Small intestine (tissue), 7 donors: ENCODE measurements around the gene IFNGR1. TPM values are rescaled to one million over a fixed set of nuclear protein-coding genes. Genes with fewer than 3 reads are reported as not detected.
"Not testable (repeated sequence)": the region's sequence is repeated elsewhere in the genome, so short reads cannot be mapped to it uniquely, and the experiment has no call there.

Source experiments
- DNase-seq, 2 donors: peaks; one replicate each; pipeline versions ENCODE4 v3.0.0 to v3.0.0-alpha.2; 2013
- FAIRE-seq: peaks from 2 replicates; lab custom pipeline; 2012; peaks lifted over from hg19 to GRCh38; lab: Jason Lieb, UNC
- H3K27ac ChIP-seq, 3 donors: one replicate each; pipeline ENCODE4 v1.5.1; 2013; ENCODE audit warnings: low read length in 2 of 3, mild to moderate bottlenecking in 2 of 3, control low read depth in 1 of 3, inconsistent platforms in 1 of 3, low read depth in 1 of 3, moderate library complexity in 1 of 3
- H3K27me3 ChIP-seq, 3 donors: one replicate each; pipeline ENCODE4 v1.6.1; 2013; ENCODE audit warnings: low read length in 3 of 3, inconsistent platforms in 1 of 3; ENCODE audit not compliant: control insufficient read depth in 3 of 3, insufficient read depth in 3 of 3
- H3K36me3 ChIP-seq, 3 donors: one replicate each; pipeline ENCODE4 v1.6.1; 2013; ENCODE audit warnings: low read length in 3 of 3, inconsistent platforms in 1 of 3, low read depth in 1 of 3, mild to moderate bottlenecking in 1 of 3, moderate library complexity in 1 of 3; ENCODE audit not compliant: control insufficient read depth in 3 of 3, insufficient read depth in 2 of 3
- H3K4me1 ChIP-seq, 3 donors: one replicate each; pipeline ENCODE4 v1.6.1; 2013; ENCODE audit warnings: low read length in 2 of 3, inconsistent platforms in 1 of 3, low read depth in 1 of 3, mild to moderate bottlenecking in 1 of 3, moderate library complexity in 1 of 3; ENCODE audit not compliant: control insufficient read depth in 3 of 3, insufficient read depth in 2 of 3
- H3K4me3 ChIP-seq, 3 donors: one replicate each; pipeline ENCODE4 v1.5.1; 2013; ENCODE audit warnings: low read length in 3 of 3, control low read depth in 1 of 3, inconsistent platforms in 1 of 3, low read depth in 1 of 3, mild to moderate bottlenecking in 1 of 3, moderate library complexity in 1 of 3
- H3K9me3 ChIP-seq, 2 donors: one replicate each; pipeline ENCODE4 v1.6.1; 2013; ENCODE audit warnings: low read depth in 1 of 2, low read length in 1 of 2; ENCODE audit not compliant: control insufficient read depth in 2 of 2, insufficient read depth in 1 of 2
- WGBS, 3 donors: extraction: QIAGEN DNeasy Blood & Tissue Kit; methylation state at CpG; one replicate each; pipeline ENCODE4 v1.1.7; 2013; 5-methylcytosine and 5-hydroxymethylcytosine counted together
- polyA plus RNA-seq, 4 donors: library from polyadenylated mRNA; stranded (reverse) in 3 of 4; unstranded in 1 of 4; fragments of 200-250 nt in 3 of 4; fragments of 120-200 nt in 1 of 4; gene quantifications; one replicate each; pipeline versions ENCODE4 v1.2.1 to v1.2.3, GENCODE V29; 2013
- donor health status: healthy with polysubstance abuse.
- donor health status: control.
- donor health status: control.
- donor health status: Bipolar disorder and iron deficiency.
- donor health status: healthy.

Gene IFNGR1
- polyA plus RNA-seq, 4 donors, result 78.1 to 109 (median 90.5) TPM

- 78 to 93% (median 86%) methylated on average over 6 of the region's 6 CpGs for WGBS, 3 donors
- H3K9me3 ChIP-seq, result peaks cover 0 to 5% of the 10 kb centered on the region in 2 donors
- H3K27ac ChIP-seq, result no peak overlapping the region
- no peak overlapping the region for H3K4me3 ChIP-seq
- DNase-seq, result no peak
- H3K36me3 ChIP-seq, result no peaks in the 10 kb centered on the region
- FAIRE-seq, result no peak
- H3K27me3 ChIP-seq, result no peaks in the 10 kb centered on the region
- peaks cover 0 to 5% (median under 1%) of the 10 kb centered on the region in 3 donors for H3K4me1 ChIP-seq
Observed at GRCh38 chr6:137260217-137260616, 41.0 kb upstream of the IFNGR1 start.

- no peaks in the 10 kb centered on the region for H3K36me3 ChIP-seq
Observed at GRCh38 chr6:137259349-137259748, 40.2 kb upstream of the IFNGR1 start.

GRCh38 chr6:137258170-137258569, 39.0 kb upstream of the IFNGR1 start:
- WGBS, 3 donors, result 69 to 88% (median 80%) methylated on average over 3 of the region's 3 CpGs
- peak in 1 of 2 donors; percentile 22 for DNase-seq
- H3K36me3 ChIP-seq, result no peaks in the 10 kb centered on the region

More at GRCh38 chr6:137259349-137259748, 40.2 kb upstream of the IFNGR1 start:
- Histone ChIP-seq H3K27me3 (no peaks in the 10 kb centered on the region), H3K4me3 (no peak overlapping the region), H3K4me1 (peaks cover 0 to 5% (median 0%) of the 10 kb centered on the region in 3 donors), H3K9me3 (peaks cover 0 to 9% of the 10 kb centered on the region in 2 donors), H3K27ac (no peak overlapping the region)
- peak in 1 of 2 donors; percentile 37 for DNase-seq
- FAIRE-seq, result no peak

GRCh38 chr6:137256350-137257103, 37.3 kb upstream of the IFNGR1 start:
- Histone ChIP-seq H3K4me1 (peaks cover 0 to 5% (median 0%) of the 10 kb centered on the region in 3 donors), H3K9me3 (peaks cover 0 to 30% of the 10 kb centered on the region in 2 donors), H3K27ac (peak overlapping the region in 1 of 3 donors; percentile 14), H3K27me3 (no peaks in the 10 kb centered on the region), H3K4me3 (no peak overlapping the region), H3K36me3 (no peaks in the 10 kb centered on the region)
- WGBS, 3 donors, result 67 to 92% (median 81%) methylated on average over 1 of the region's 1 CpG
- FAIRE-seq (no peak), DNase-seq (no peak)

More at GRCh38 chr6:137258170-137258569, 39.0 kb upstream of the IFNGR1 start:
- Histone ChIP-seq H3K9me3 (peaks cover 0 to 20% of the 10 kb centered on the region in 2 donors), H3K27ac (no peak overlapping the region), H3K4me3 (no peak overlapping the region), H3K27me3 (no peaks in the 10 kb centered on the region), H3K4me1 (peaks cover 0 to 5% (median 0%) of the 10 kb centered on the region in 3 donors)
- no peak for FAIRE-seq

GRCh38 chr6:137254966-137255365, 35.8 kb upstream of the IFNGR1 start:
- FAIRE-seq (no peak), DNase-seq (no peak)
- Histone ChIP-seq H3K4me1 (peaks cover 0 to 5% (median 0%) of the 10 kb centered on the region in 3 donors), H3K27me3 (no peaks in the 10 kb centered on the region), H3K9me3 (peaks cover 0 to 30% of the 10 kb centered on the region in 2 donors), H3K4me3 (no peak overlapping the region), H3K36me3 (no peaks in the 10 kb centered on the region), H3K27ac (no peak overlapping the region)
- WGBS, 3 donors, result 86 to 100% (median 100%) methylated on average over 1 of the region's 1 CpG

- 73 to 82% (median 77%) methylated on average over 2 of the region's 2 CpGs for WGBS, 3 donors
- not testable (repeated sequence) for H3K4me1 ChIP-seq, H3K27ac ChIP-seq, H3K27me3 ChIP-seq, DNase-seq, H3K36me3 ChIP-seq, FAIRE-seq, H3K4me3 ChIP-seq
- H3K9me3 ChIP-seq, result peaks cover 0 to 30% of the 10 kb centered on the region in 2 donors
Observed at GRCh38 chr6:137254430-137254829, 35.2 kb upstream of the IFNGR1 start.

GRCh38 chr6:137248702-137249101, 29.5 kb upstream of the IFNGR1 start:
- Histone ChIP-seq H3K9me3 (peaks cover 0 to 23% of the 10 kb centered on the region in 2 donors), H3K4me1 (peaks cover 2 to 40% (median 3%) of the 10 kb centered on the region in 3 donors), H3K36me3 (no peaks in the 10 kb centered on the region), H3K27ac (peak overlapping the region in 2 of 3 donors; percentile 46 to 67), H3K27me3 (no peaks in the 10 kb centered on the region), H3K4me3 (no peak overlapping the region)
- FAIRE-seq (no peak), DNase-seq (no peak)
- 65 to 91% (median 82%) methylated on average over 4 of the region's 4 CpGs for WGBS, 3 donors

- H3K27ac ChIP-seq, result peak overlapping the region; percentile 59 to 85 (median 82)
- peaks cover 0 to 13% of the 10 kb centered on the region in 2 donors for H3K9me3 ChIP-seq
- no peak overlapping the region for H3K4me3 ChIP-seq
- H3K4me1 ChIP-seq, result peaks cover 2 to 40% (median 3%) of the 10 kb centered on the region in 3 donors
- DNase-seq, result peak; percentile 81 to 97
- no peaks in the 10 kb centered on the region for H3K36me3 ChIP-seq
- FAIRE-seq, result peak; percentile 91
- H3K27me3 ChIP-seq, result no peaks in the 10 kb centered on the region
Observed at GRCh38 chr6:137247724-137248123, 28.5 kb upstream of the IFNGR1 start.
